AG04450 (cell line): ENCODE measurements around the gene FN1. TPM values are rescaled to one million over a fixed set of nuclear protein-coding genes. Genes with fewer than 3 reads are reported as not detected.

Experiments used
- CTCF ChIA-PET: fragments of 300-600, 350-600 bp; formaldehyde crosslinking; extraction: SDS; loops from one replicate; lab custom pipeline; 2022; ENCODE audit warnings: antibody characterized with exemption, inconsistent platforms; lab: Charles Lee
- POLR2A ChIA-PET: fragments of 350-600 bp; formaldehyde crosslinking; extraction: SDS; loops from one replicate; lab custom pipeline; 2021; ENCODE audit warnings: antibody characterized with exemption, inconsistent platforms; lab: Yijun Ruan, JAX
- DNase-seq: peaks from one replicate; pipeline ENCODE4 v3.0.0-alpha.2; 2011; ENCODE audit warnings: low read depth, low spot score
- H3K27ac ChIP-seq: one replicate; pipeline ENCODE4 v1.5.1; 2012; ENCODE audit warnings: low read depth, low read length, control low read depth
- H3K27me3 ChIP-seq: one replicate; pipeline ENCODE4 v1.6.0; 2012; ENCODE audit warnings: low read length; ENCODE audit not compliant: control insufficient read depth, insufficient read depth
- H3K4me3 ChIP-seq: 2 replicates; pipeline ENCODE4 v1.5.1; 2011; ENCODE audit warnings: mild to moderate bottlenecking, low read depth, low read length, control low read depth
- H3K9me3 ChIP-seq: 2 replicates; pipeline ENCODE4 v1.5.1; 2012; ENCODE audit warnings: low read length; ENCODE audit not compliant: control insufficient read depth, insufficient read depth
- CTCF ChIP-seq: IDR thresholded peaks from 2 replicates; pipeline ENCODE4 v1.5.1; 2011; ENCODE audit warnings: low read depth, low read length, control low read depth, inconsistent platforms
- polyA plus RNA-seq: library from polyadenylated mRNA; depleted of rRNA; stranded (reverse); fragments of >200 nt; gene quantifications from 2 replicates; pipeline ENCODE4 v1.2.3, GENCODE V29; 2011

Gene FN1
- polyA plus RNA-seq, 1 experiment, result 6,646 TPM

GRCh38 chr2:215374642-215375466 lies 61.0 kb downstream of the FN1 start:
- Histone ChIP-seq H3K9me3 (no peaks in the 10 kb centered on the region), H3K27ac (no peak overlapping the region), H3K27me3 (no peaks in the 10 kb centered on the region), H3K4me3 (no peak overlapping the region)
- POLR2A ChIA-PET, result no interaction called here
- no peak for DNase-seq
- no peak for TF ChIP-seq CTCF
- CTCF ChIA-PET, result no interaction called here

- H3K27ac ChIP-seq, result no peak overlapping the region
- no peaks in the 10 kb centered on the region for H3K9me3 ChIP-seq
- ChIA-PET CTCF (no interaction called here), POLR2A (no interaction called here)
- H3K27me3 ChIP-seq, result no peaks in the 10 kb centered on the region
- no peak for DNase-seq
- H3K4me3 ChIP-seq, result no peak overlapping the region
- TF ChIP-seq CTCF, result no peak
Observed at GRCh38 chr2:215374002-215374401, 61.9 kb downstream of the FN1 start.

GRCh38 chr2:215372968-215373649 lies 62.8 kb downstream of the FN1 start:
- H3K27me3 ChIP-seq, result no peaks in the 10 kb centered on the region
- no peaks in the 10 kb centered on the region for H3K9me3 ChIP-seq
- H3K4me3 ChIP-seq, result no peak overlapping the region
- POLR2A ChIA-PET, result no interaction called here
- no peak for DNase-seq
- no peak for TF ChIP-seq CTCF
- no peak overlapping the region for H3K27ac ChIP-seq
- CTCF ChIA-PET, result interaction anchor here (0.7 to 1.2 kb wide), 2 partner anchors 18 to 82 kb away, joined by 3 to 4 read pairs; no protein-coding TSS in a partner anchor

DNA sequence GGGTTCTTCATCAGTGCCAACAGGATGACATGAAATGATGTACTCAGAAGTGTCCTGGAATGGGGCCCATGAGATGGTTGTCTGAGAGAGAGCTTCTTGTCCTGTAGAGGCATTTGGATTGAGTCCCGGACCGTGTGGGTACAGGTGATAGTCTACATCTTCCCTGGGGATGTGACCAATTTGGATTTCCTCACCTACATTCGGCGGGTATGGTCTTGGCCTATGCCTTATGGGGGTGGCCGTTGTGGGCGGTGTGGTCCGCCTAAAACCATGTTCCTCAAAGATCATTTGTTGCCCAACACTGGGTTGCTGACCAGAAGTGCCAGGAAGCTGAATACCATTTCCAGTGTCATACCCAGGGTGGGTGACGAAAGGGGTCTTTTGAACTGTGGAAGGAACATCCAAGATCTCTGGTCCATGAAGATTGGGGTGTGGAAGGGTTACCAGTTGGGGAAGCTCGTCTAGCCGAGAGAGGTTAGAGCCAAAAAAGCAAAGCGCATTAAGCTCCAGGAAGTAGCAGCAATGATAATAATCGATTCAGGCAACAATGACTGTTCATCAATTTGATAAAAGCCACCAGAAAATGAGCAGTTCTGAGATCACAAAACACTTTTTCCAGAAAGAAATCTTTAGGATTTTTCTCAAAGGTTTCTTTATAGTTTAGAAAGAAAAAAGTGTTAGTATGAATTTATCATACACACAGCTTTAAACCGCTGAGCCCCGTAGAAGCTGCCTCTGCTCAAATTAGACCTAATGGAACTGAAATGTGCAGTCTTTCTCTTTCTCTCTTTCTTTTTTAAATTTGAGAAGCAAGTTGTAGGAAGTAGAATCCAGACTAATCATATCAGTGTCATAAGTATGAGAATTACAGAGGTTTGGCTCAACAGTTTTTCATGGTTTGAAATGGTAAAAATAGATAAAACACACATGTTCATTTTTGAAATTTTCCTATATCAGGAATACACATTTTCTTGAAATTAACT lies 63.7 kb downstream of the FN1 start:
- H3K4me3 ChIP-seq, result no peak overlapping the region
- ChIA-PET POLR2A (no interaction called here), CTCF (interaction anchor here (0.7 to 1.2 kb wide), 2 partner anchors 19 to 82 kb away, joined by 3 to 4 read pairs; no protein-coding TSS in a partner anchor)
- DNase-seq, result no peak
- H3K9me3 ChIP-seq, result no peaks in the 10 kb centered on the region
- no peak overlapping the region for H3K27ac ChIP-seq
- TF ChIP-seq CTCF, result no peak
- no peaks in the 10 kb centered on the region for H3K27me3 ChIP-seq
